ENCODE results near the gene PPP2R5C. TPM values are rescaled to one million over a fixed set of nuclear protein-coding genes. Genes with fewer than 3 reads are reported as not detected.
A peak's percentile ranks its signal among the peaks of the same experiment; 100 is the strongest.

PPP2R5C gene
- total RNA-seq, 1 donor from 2014 or later = 170 TPM

DNA sequence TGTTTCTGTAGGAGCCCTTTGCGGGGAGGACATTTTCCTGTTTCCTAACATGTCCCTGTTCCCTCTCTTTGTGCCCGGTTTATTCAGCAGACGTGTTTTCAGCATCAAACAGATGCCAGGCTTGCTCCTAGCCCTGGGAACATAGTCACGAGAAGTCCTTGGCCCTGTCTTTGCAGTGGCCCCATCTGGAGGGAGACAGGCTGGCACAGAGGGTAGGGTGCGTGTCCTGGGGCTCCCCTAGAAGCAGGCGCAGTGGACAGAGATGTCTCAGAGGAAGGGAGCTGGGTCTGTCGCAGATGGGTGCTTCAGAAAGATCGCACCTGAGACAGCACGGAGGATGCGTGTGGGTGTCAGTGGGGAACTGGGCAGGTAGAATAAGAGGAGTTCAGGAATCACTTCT is 127.9 kb downstream of the PPP2R5C start:
- Mint-ChIP-seq H3K36me3 (ENCODE audit: low read depth) (peaks cover 56% of the 10 kb centered on the region), H3K27me3 (ENCODE audit: low read depth) (no peaks in the 10 kb centered on the region), H3K9me3 (no peaks in the 10 kb centered on the region), H3K27ac (peak overlapping the region; percentile 8), H3K4me3 (ENCODE audit: low read depth) (no peak overlapping the region), H3K4me1 (ENCODE audit: low read depth) (no peaks in the 10 kb centered on the region)
- no peak for DNase-seq (ENCODE audit: low spot score)
- intact Hi-C loops (cut with micrococcal nuclease) = no loop called here

DNA sequence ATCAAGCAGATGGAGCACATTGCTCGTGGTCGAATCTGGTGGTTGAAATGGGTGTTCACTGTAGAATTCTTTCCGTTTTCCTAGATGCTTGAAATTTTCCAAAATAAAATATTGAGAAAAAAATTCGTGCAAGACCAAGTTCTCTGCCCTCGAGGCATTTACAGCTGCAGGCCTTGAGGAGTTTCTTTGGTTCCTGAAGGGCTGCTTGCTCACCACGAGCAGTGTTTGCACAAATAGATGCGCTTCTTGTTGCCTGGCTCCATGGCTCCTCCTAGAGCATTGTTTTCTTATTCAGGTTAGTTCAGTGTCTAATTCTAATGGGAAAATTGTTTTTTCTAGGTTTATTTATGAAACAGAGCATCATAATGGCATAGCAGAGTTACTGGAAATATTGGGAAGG is 128.4 kb downstream of the PPP2R5C start:
- intact Hi-C loops (cut with micrococcal nuclease) = no loop called here
- Mint-ChIP-seq H3K36me3 (ENCODE audit: low read depth) (peaks cover 56% of the 10 kb centered on the region), H3K27ac (no peak overlapping the region)

DNA sequence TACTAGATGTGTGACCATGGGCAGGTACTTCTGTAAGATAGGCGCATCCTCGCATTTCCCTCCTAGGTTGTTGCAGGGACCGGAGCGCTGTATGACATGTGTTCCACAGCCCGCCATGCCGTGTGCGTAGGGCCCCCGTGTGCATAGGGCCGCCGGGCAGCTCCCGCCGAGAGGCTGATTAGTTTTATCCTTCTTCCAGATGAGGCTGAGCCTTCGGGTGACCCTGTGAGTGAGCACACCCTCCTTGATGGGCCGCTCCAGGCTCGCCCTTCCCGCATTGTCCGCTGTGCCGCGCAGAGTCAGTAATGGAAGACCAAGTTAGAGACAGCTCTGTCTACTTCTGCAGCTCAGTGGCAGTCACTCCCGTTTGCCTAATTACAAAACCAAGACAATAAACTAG is 130.0 kb downstream of the PPP2R5C start:
- H3K36me3 Mint-ChIP-seq (ENCODE audit: low read depth) = peaks cover 55% of the 10 kb centered on the region
- no peaks in the 10 kb centered on the region for H3K4me1 Mint-ChIP-seq (ENCODE audit: low read depth)
- H3K4me3 Mint-ChIP-seq (ENCODE audit: low read depth) = no peak overlapping the region
- DNase-seq (ENCODE audit: low spot score) = no peak
- H3K27ac Mint-ChIP-seq = no peak overlapping the region
- intact Hi-C loops (cut with micrococcal nuclease) = no loop called here
- H3K27me3 Mint-ChIP-seq (ENCODE audit: low read depth) = no peaks in the 10 kb centered on the region
- H3K9me3 Mint-ChIP-seq = no peaks in the 10 kb centered on the region

More for the DNA sequence above, 128.4 kb downstream of the PPP2R5C start:
- H3K9me3 Mint-ChIP-seq = no peaks in the 10 kb centered on the region
- DNase-seq (ENCODE audit: low spot score) = no peak
- H3K27me3 Mint-ChIP-seq (ENCODE audit: low read depth) = no peaks in the 10 kb centered on the region
- no peaks in the 10 kb centered on the region for H3K4me1 Mint-ChIP-seq (ENCODE audit: low read depth)
- no peak overlapping the region for H3K4me3 Mint-ChIP-seq (ENCODE audit: low read depth)

GRCh38 chr14:101893759-101894158 is 132.2 kb downstream of the PPP2R5C start:
- no peak overlapping the region for H3K27ac Mint-ChIP-seq
- peaks cover 70% of the 10 kb centered on the region for H3K36me3 Mint-ChIP-seq (ENCODE audit: low read depth)
- H3K4me1 Mint-ChIP-seq (ENCODE audit: low read depth) = no peaks in the 10 kb centered on the region
- H3K27me3 Mint-ChIP-seq (ENCODE audit: low read depth) = no peaks in the 10 kb centered on the region
- no peaks in the 10 kb centered on the region for H3K9me3 Mint-ChIP-seq
- no peak overlapping the region for H3K4me3 Mint-ChIP-seq (ENCODE audit: low read depth)
- no peak for DNase-seq (ENCODE audit: low spot score)
- intact Hi-C loops (cut with micrococcal nuclease) = no loop called here

DNA sequence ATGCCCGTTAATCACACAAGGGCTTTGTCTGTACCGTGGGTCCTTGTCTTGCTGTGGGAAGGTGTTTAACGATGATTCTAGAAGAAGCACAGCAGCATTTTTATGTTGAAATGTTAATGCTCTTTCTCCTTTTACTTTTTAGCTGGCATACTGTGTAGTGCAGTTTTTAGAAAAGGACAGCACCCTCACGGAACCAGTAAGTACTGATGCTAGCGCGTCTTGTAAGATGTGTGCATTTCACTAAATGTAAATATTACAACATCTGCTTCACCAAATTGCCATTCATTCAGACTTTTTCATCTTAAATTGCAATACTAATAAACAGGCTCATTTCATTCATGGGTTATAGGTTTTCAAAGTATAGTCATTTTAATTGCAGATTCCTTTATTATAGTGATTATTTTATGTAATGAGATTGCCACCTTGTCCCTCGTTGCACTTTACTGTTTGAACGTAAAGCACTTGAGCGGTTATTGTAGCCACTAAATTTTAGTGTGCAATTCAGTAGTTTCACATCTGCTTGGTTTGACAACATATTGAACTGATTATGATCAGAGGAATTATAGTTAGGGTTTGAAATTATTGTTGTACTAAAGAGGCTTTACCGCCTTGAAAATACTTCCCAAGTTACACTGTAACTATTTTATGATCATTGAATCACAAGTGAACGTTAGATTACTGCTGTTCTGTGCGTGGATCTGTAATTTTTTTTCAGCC is 133.0 kb downstream of the PPP2R5C start:
- intact Hi-C loops (cut with micrococcal nuclease) = no loop called here
- Mint-ChIP-seq H3K36me3 (ENCODE audit: low read depth) (peaks cover 72% of the 10 kb centered on the region), H3K9me3 (no peaks in the 10 kb centered on the region), H3K27me3 (ENCODE audit: low read depth) (no peaks in the 10 kb centered on the region), H3K4me3 (ENCODE audit: low read depth) (no peak overlapping the region), H3K4me1 (ENCODE audit: low read depth) (no peaks in the 10 kb centered on the region), H3K27ac (no peak overlapping the region)
- no peak for DNase-seq (ENCODE audit: low spot score)

GRCh38 chr14:101895256-101895655 is 133.7 kb downstream of the PPP2R5C start:
- intact Hi-C loops (cut with micrococcal nuclease) = no loop called here
- Mint-ChIP-seq H3K36me3 (ENCODE audit: low read depth) (peaks cover 72% of the 10 kb centered on the region), H3K4me3 (ENCODE audit: low read depth) (no peak overlapping the region), H3K9me3 (no peaks in the 10 kb centered on the region), H3K27me3 (ENCODE audit: low read depth) (no peaks in the 10 kb centered on the region), H3K27ac (no peak overlapping the region), H3K4me1 (ENCODE audit: low read depth) (no peaks in the 10 kb centered on the region)
- DNase-seq (ENCODE audit: low spot score) = no peak

GRCh38 chr14:101897326-101897725 is 135.8 kb downstream of the PPP2R5C start:
- Mint-ChIP-seq H3K27me3 (ENCODE audit: low read depth) (no peaks in the 10 kb centered on the region), H3K9me3 (no peaks in the 10 kb centered on the region), H3K4me1 (ENCODE audit: low read depth) (no peaks in the 10 kb centered on the region), H3K27ac (no peak overlapping the region), H3K4me3 (ENCODE audit: low read depth) (no peak overlapping the region), H3K36me3 (ENCODE audit: low read depth) (peaks cover 80% of the 10 kb centered on the region)
- DNase-seq (ENCODE audit: low spot score) = no peak
- intact Hi-C loops (cut with micrococcal nuclease) = no loop called here

DNA sequence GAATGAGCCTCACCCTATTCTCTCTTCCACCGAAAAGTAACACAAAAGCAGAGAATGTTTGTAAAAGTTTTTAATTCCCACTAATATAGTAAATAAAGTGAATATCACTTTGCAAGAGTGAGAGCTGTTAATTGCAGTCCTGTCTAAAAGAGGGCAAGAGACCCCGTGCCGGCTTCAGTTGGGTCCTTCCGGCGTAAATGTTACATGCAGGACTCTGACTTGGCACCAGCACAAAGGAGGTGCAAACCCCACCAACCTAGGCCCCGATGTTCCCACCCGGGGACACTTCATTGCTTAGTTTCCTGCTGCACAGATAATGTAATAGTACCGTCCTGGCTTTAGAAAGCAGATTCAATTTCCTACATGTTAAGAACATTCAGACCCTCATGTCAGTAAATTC is 136.9 kb downstream of the PPP2R5C start:
- H3K4me3 Mint-ChIP-seq (ENCODE audit: low read depth) = no peak overlapping the region
- peaks cover 84% of the 10 kb centered on the region for H3K36me3 Mint-ChIP-seq (ENCODE audit: low read depth)
- no peaks in the 10 kb centered on the region for H3K27me3 Mint-ChIP-seq (ENCODE audit: low read depth)
- DNase-seq (ENCODE audit: low spot score) = no peak
- no peaks in the 10 kb centered on the region for H3K4me1 Mint-ChIP-seq (ENCODE audit: low read depth)
- no peaks in the 10 kb centered on the region for H3K9me3 Mint-ChIP-seq
- intact Hi-C loops (cut with micrococcal nuclease) = no loop called here
- no peak overlapping the region for H3K27ac Mint-ChIP-seq

DNA sequence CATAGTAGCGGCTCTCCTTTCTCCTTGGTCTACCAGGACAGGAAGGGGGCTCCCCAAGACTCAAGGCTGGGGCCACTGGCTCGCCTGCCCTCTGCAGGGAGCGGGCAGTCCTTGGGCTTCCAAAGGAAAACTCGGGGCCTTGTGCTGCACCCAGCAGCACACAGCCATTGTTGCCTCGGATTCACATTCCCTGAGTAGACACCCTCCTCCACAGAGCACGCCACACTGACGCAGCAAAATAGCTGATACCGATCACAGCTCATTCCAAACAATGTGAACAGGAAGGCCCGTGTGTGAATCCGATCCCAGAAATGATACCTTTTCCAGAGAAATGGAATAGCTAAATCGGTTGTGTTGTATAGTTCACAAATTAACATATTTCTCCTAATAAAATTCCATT is 137.8 kb downstream of the PPP2R5C start:
- H3K9me3 Mint-ChIP-seq = no peaks in the 10 kb centered on the region
- intact Hi-C loops (cut with micrococcal nuclease) = no loop called here
- no peak overlapping the region for H3K4me3 Mint-ChIP-seq (ENCODE audit: low read depth)
- H3K36me3 Mint-ChIP-seq (ENCODE audit: low read depth) = peaks cover 81% of the 10 kb centered on the region
- DNase-seq (ENCODE audit: low spot score) = no peak
- no peaks in the 10 kb centered on the region for H3K27me3 Mint-ChIP-seq (ENCODE audit: low read depth)
- H3K4me1 Mint-ChIP-seq (ENCODE audit: low read depth) = no peaks in the 10 kb centered on the region
- no peak overlapping the region for H3K27ac Mint-ChIP-seq

DNA sequence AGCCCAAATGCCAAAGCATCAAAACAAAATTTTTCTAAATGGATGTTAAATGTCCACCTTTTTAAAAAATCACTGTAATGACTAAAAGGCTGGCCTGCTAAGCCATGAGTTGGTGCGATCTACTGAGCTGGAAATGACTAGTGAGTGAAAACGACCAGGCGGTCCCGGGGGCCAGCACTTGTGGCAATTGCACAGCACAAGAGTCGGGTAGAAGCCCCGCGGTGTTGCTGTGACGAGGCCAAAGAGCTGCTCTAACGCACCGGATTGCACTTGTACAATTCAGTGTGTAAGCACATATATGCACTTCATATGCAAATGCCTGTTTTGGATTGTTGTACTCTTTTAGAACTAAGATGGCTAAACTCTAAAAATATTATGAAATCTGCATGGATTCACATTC is 138.7 kb downstream of the PPP2R5C start:
- no peaks in the 10 kb centered on the region for H3K27me3 Mint-ChIP-seq (ENCODE audit: low read depth)
- no peak overlapping the region for H3K27ac Mint-ChIP-seq
- no peak overlapping the region for H3K4me3 Mint-ChIP-seq (ENCODE audit: low read depth)
- intact Hi-C loops (cut with micrococcal nuclease) = no loop called here
- H3K4me1 Mint-ChIP-seq (ENCODE audit: low read depth) = no peaks in the 10 kb centered on the region
- peaks cover 80% of the 10 kb centered on the region for H3K36me3 Mint-ChIP-seq (ENCODE audit: low read depth)
- H3K9me3 Mint-ChIP-seq = no peaks in the 10 kb centered on the region
- DNase-seq (ENCODE audit: low spot score) = no peak

- intact Hi-C loops (cut with micrococcal nuclease) = no loop called here
- peaks cover 80% of the 10 kb centered on the region for H3K36me3 Mint-ChIP-seq (ENCODE audit: low read depth)
- no peak for DNase-seq (ENCODE audit: low spot score)
- no peaks in the 10 kb centered on the region for H3K27me3 Mint-ChIP-seq (ENCODE audit: low read depth)
- H3K27ac Mint-ChIP-seq = no peak overlapping the region
- H3K9me3 Mint-ChIP-seq = no peaks in the 10 kb centered on the region
- no peaks in the 10 kb centered on the region for H3K4me1 Mint-ChIP-seq (ENCODE audit: low read depth)
- H3K4me3 Mint-ChIP-seq (ENCODE audit: low read depth) = no peak overlapping the region
Observed at GRCh38 chr14:101903111-101903561, 141.6 kb downstream of the PPP2R5C start.

GRCh38 chr14:101905614-101906013 is 144.1 kb downstream of the PPP2R5C start:
- no peak overlapping the region for H3K27ac Mint-ChIP-seq
- intact Hi-C loops (cut with micrococcal nuclease) = no loop called here
- H3K4me3 Mint-ChIP-seq (ENCODE audit: low read depth) = no peak overlapping the region
- H3K4me1 Mint-ChIP-seq (ENCODE audit: low read depth) = no peaks in the 10 kb centered on the region
- H3K36me3 Mint-ChIP-seq (ENCODE audit: low read depth) = peaks cover 75% of the 10 kb centered on the region
- H3K27me3 Mint-ChIP-seq (ENCODE audit: low read depth) = no peaks in the 10 kb centered on the region
- DNase-seq (ENCODE audit: low spot score) = no peak
- H3K9me3 Mint-ChIP-seq = no peaks in the 10 kb centered on the region

GRCh38 chr14:101906645-101907044 is 145.1 kb downstream of the PPP2R5C start:
- no peaks in the 10 kb centered on the region for H3K27me3 Mint-ChIP-seq (ENCODE audit: low read depth)
- no peak for DNase-seq (ENCODE audit: low spot score)
- no peak overlapping the region for H3K4me3 Mint-ChIP-seq (ENCODE audit: low read depth)
- no peak overlapping the region for H3K27ac Mint-ChIP-seq
- peaks cover 72% of the 10 kb centered on the region for H3K36me3 Mint-ChIP-seq (ENCODE audit: low read depth)
- H3K4me1 Mint-ChIP-seq (ENCODE audit: low read depth) = no peaks in the 10 kb centered on the region
- H3K9me3 Mint-ChIP-seq = no peaks in the 10 kb centered on the region
- intact Hi-C loops (cut with micrococcal nuclease) = no loop called here

GRCh38 chr14:101907619-101908018 is 146.1 kb downstream of the PPP2R5C start:
- H3K36me3 Mint-ChIP-seq (ENCODE audit: low read depth) = peaks cover 71% of the 10 kb centered on the region

More at GRCh38 chr14:101907619-101908018, 146.1 kb downstream of the PPP2R5C start:
- DNase-seq (ENCODE audit: low spot score) = no peak
- intact Hi-C loops (cut with micrococcal nuclease) = no loop called here
- no peaks in the 10 kb centered on the region for H3K4me1 Mint-ChIP-seq (ENCODE audit: low read depth)
- no peak overlapping the region for H3K4me3 Mint-ChIP-seq (ENCODE audit: low read depth)
- H3K27ac Mint-ChIP-seq = no peak overlapping the region
- no peaks in the 10 kb centered on the region for H3K9me3 Mint-ChIP-seq
- H3K27me3 Mint-ChIP-seq (ENCODE audit: low read depth) = no peaks in the 10 kb centered on the region

All from activated T-helper 2 cell treated with anti-CD3 and anti-CD28 coated beads, Interferon-gamma antibody, Interleukin-2, Interleukin-4, amounts not matched to agents 10 μg/mL and 5 μg/mL and 100 μg/mL, durations not matched to agents 14 hours and 24 hours and 36 hours (primary cell).